ENCODE results near the gene DCAF17. TPM values are rescaled to one million over a fixed set of nuclear protein-coding genes. Genes with fewer than 3 reads are reported as not detected.

Gene DCAF17
- total and polyA plus RNA-seq, 2 donors from 2014 or later: 4.9 to 18.5 TPM

GRCh38 chr2:171516793-171517192 lies 82.8 kb downstream of the DCAF17 start:
- Histone ChIP-seq H3K4me3 (ENCODE audit: low read length in 3 of 3) (no peak overlapping the region), H3K4me1 (ENCODE audit: control insufficient read depth in 2 of 3, insufficient read depth in 2 of 3, low read depth in 1 of 3, low read length in 3 of 3) (peaks cover 0 to 3% (median 2%) of the 10 kb centered on the region in 3 donors), H3K9me3 (ENCODE audit: control insufficient read depth in 2 of 3, insufficient read depth in 1 of 3, low read length in 3 of 3) (no peaks in the 10 kb centered on the region), H3K27ac (ENCODE audit: low read depth in 2 of 2, low read length in 2 of 2) (no peak overlapping the region), H3K9ac (ENCODE audit: low read length in 3 of 3) (no peak overlapping the region), H3K36me3 (ENCODE audit: control insufficient read depth in 2 of 3, insufficient read depth in 3 of 3, low read length in 3 of 3) (no peaks in the 10 kb centered on the region), H3K27me3 (ENCODE audit: control insufficient read depth, insufficient read depth, low read length) (no peaks in the 10 kb centered on the region)
- FAIRE-seq: no peak
- intact Hi-C loops (cut with DNase I): no loop called here
- DNase-seq: no peak
- no peak for TF ChIP-seq CTCF (IDR thresholded peaks at IDR 0.05; ENCODE audit: borderline replicate concordance, extremely low read depth, insufficient read depth)

DNA sequence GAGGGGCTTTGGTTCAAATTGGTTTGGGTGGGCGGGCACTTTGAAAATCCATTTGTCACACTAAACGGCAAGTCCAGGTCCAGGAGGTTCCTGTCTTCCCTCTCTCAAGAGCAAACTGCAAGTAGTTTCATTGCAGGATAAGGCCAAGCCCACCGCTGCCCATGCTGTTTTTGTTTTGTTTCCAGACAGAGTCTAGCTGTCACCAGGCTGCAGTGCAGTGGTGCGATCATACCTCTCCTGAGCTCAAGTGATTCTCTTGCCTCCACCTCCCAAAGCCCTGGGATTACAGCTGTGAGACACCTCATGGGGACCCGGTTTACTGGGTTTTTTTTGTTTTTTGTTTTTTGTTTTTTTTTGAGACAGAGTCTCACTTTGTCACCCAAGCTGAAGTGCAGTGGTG lies 86.4 kb downstream of the DCAF17 start:
- H3K4me3 ChIP-seq (ENCODE audit: low read length in 3 of 3): no peak overlapping the region
- H3K27ac ChIP-seq (ENCODE audit: low read depth in 2 of 2, low read length in 2 of 2): no peak overlapping the region
- no peaks in the 10 kb centered on the region for H3K9me3 ChIP-seq (ENCODE audit: control insufficient read depth in 2 of 3, insufficient read depth in 1 of 3, low read length in 3 of 3)
- peaks cover 0 to 9% (median 8%) of the 10 kb centered on the region in 3 donors for H3K4me1 ChIP-seq (ENCODE audit: control insufficient read depth in 2 of 3, insufficient read depth in 2 of 3, low read depth in 1 of 3, low read length in 3 of 3)
- no peaks in the 10 kb centered on the region for H3K27me3 ChIP-seq (ENCODE audit: control insufficient read depth, insufficient read depth, low read length)
- DNase-seq: peak in 2 of 5 donors; percentile 13 to 24
- no peak overlapping the region for H3K9ac ChIP-seq (ENCODE audit: low read length in 3 of 3)
- no peak for TF ChIP-seq CTCF (IDR thresholded peaks at IDR 0.05; ENCODE audit: borderline replicate concordance, extremely low read depth, insufficient read depth)
- intact Hi-C loops (cut with DNase I): no loop called here
- no peaks in the 10 kb centered on the region for H3K36me3 ChIP-seq (ENCODE audit: control insufficient read depth in 2 of 3, insufficient read depth in 3 of 3, low read length in 3 of 3)
- FAIRE-seq: no peak

GRCh38 chr2:171521361-171522051 lies 87.5 kb downstream of the DCAF17 start:
- no peak for TF ChIP-seq CTCF (IDR thresholded peaks at IDR 0.05; ENCODE audit: borderline replicate concordance, extremely low read depth, insufficient read depth)
- FAIRE-seq (no peak), DNase-seq (peak in 1 of 5 donors; percentile 56)
- Histone ChIP-seq H3K9ac (ENCODE audit: low read length in 3 of 3) (peak overlapping the region in 1 of 3 donors; percentile 51), H3K9me3 (ENCODE audit: control insufficient read depth in 2 of 3, insufficient read depth in 1 of 3, low read length in 3 of 3) (no peaks in the 10 kb centered on the region), H3K4me3 (ENCODE audit: low read length in 3 of 3) (peak overlapping the region; percentile 30 to 86 (median 49)), H3K36me3 (ENCODE audit: control insufficient read depth in 2 of 3, insufficient read depth in 3 of 3, low read length in 3 of 3) (no peaks in the 10 kb centered on the region), H3K27me3 (ENCODE audit: control insufficient read depth, insufficient read depth, low read length) (no peaks in the 10 kb centered on the region), H3K27ac (ENCODE audit: low read depth in 2 of 2, low read length in 2 of 2) (peak overlapping the region; percentile 51 to 67), H3K4me1 (ENCODE audit: control insufficient read depth in 2 of 3, insufficient read depth in 2 of 3, low read depth in 1 of 3, low read length in 3 of 3) (peaks cover 0 to 9% (median 8%) of the 10 kb centered on the region in 3 donors)
- intact Hi-C loops (cut with DNase I): no loop called here
